GM18520 (cell line): ENCODE results near the gene SEMA5B.

Source experiments
- ATAC-seq: cut with Tn5 transposase; IDR thresholded peaks from one replicate; pipeline ENCODE4 v1.9.1; 2021; ENCODE audit not compliant: unreplicated experiment

The SEMA5B gene

DNA sequence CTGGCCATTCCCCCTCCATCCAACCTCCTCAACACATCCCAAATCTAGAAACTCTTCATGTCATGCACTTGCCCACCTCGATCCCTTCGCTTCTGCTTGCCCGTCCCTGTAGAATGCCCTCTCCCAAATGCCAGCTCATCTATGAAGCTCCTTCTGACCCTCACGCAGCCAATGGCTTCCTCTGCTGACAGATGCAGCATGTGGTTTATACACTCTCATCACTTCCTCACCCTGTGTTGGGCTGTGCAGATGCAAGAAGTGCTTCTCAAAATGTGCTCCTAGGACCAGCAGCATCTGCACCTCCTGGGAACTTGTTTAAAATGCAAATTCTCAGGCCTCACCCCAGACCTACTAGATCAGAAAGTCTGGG, 51.7 kb downstream of the SEMA5B start:
- no peak for ATAC-seq

DNA sequence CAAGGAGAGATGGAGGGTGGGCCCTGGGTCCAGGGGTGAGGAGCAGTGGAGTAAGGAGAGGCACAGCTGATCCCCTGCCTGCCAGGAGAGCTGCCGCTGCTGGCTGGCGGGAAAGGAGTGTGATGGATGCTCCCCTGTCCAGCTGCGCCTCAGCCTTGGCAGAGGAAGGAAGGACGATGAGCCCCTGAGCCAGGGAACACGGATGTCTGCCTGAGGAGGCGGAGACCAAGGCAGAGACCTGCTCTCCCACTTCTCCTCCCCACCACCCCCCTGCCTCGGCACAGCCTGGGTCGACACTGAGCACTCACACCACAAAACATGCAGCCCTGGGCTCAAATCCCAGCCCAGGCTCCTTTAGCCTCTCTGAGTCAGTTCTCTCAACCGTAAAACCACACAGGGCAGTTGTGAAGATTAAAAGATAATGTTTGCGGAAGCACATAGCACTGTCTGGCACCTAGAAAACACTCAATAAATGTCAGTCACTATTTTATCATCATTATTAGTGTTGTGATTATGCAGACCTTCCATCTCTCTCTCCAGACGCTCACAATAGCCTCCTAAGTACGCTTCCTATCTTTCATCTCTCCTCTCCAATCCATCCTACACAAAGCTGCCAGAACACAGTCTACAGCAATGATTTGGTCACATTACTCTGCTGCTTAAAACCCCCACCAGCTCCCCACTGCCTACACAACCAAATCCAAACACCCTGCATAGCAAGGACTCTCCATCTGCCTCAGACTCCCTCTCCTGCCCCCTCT, 52.2 kb downstream of the SEMA5B start:
- ATAC-seq, result peak; percentile 43

DNA sequence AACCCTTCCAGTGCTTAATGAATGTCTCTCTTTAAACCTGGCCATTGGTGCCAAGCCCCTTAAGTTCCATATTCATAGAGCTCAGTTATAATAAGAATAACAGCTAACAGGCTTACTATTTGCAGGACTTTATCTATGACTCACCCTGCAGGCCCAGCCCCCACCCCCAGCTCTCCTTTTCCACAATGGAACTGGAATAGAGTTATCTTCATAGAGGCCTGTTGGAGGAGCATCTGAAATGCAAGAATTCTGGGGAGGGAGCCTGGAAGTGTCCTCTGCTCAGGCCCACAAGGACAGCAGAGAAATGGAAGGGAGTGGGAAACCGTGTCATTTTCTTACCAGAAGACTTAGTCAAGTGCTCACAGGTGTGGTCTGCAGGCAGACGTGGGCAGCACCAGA, 52.8 kb downstream of the SEMA5B start:
- no peak for ATAC-seq

DNA sequence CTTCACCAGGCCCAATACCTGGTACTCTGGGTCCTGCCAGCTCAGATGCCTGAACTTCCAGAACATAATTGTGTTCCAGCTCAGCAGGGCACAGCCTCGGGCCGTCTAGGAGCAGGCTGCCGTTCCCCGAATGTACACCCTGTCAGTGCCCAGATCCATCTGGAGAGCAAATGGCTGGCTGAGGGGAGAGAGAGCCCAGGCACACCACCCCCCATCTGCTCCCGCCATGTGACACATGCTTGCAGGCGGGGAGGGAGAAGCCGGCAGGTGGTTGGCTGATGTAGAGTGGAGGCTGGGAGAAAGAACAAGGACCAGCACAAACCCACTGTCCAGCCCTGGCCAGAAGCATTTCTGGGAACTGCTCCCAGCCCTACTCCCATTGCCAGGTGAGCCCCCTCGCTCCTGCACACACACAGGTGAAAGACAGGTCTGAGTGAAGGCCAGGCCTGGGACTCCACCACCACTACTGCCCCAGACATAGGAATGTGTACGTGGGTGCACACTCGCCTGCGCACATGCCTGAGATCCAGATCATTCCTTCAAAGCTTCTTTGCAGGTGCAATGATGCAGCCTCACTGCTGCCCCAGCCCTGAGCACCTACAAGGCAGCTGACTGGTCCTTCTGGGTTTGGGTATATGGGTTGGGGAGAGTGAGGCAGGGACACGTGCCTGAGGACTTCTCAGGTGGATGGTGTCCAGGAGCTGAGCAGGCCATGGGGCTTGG, 53.5 kb downstream of the SEMA5B start:
- ATAC-seq, result no peak

DNA sequence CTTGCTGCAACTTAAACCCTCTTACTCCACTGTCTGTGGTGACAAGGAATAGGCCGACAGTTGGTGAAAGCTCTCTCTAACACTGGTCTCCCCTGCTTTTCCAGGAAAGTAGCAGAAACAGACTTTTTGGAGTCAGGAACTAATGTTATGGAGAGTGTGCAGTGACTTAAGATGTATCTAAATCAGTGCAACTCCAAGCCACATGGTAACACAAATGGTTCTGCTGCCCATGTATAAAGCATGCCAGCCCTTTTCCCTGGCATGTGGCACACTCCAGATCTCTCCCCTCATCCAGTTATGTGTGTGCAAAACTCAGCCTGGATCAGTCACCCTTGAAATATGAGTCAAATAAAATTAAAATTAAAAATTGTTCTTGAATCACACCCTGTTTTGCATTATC, 55.4 kb downstream of the SEMA5B start:
- ATAC-seq, result no peak

DNA sequence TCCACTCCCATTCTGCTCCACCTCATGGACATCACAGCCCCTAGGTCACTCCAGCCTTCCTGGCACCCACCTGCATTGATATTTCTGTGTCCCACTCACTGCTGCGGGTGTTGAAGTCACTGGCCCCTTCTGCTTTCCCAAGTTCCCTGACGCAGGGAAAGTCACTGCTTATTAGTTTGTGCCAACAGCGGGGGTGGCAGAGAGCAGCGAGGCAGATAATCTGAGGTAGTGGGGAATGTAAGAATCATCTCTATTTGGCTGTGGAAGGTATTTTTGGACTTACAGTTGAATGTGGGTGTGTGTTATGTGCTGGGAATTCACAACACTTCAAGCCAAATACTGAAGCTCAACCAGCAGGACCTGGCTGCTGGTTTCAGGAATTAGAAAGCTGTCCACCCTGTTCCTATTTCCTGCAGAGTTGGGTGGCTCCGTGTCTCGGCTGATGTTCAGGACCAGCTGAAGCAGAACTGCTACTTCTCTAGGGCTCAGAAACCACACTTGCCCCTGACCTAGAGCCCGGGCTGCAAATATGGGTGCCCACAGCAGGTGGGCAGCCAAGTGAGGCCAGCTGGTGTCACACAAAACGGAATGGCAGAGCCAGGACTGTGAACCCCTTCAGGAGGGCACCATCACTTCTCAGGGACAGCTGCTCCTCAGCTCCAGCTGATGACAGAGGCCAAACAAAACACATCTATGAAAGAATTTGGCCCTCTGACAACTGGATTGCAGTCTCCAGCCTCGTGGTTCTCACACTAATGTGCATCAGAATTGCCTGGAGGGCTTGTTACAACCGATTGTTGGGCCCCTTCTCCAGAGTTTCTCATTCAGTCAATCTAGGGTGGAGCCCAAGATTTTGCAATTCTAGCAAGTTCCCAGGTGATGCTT, 57.7 kb downstream of the SEMA5B start:
- no peak for ATAC-seq

DNA sequence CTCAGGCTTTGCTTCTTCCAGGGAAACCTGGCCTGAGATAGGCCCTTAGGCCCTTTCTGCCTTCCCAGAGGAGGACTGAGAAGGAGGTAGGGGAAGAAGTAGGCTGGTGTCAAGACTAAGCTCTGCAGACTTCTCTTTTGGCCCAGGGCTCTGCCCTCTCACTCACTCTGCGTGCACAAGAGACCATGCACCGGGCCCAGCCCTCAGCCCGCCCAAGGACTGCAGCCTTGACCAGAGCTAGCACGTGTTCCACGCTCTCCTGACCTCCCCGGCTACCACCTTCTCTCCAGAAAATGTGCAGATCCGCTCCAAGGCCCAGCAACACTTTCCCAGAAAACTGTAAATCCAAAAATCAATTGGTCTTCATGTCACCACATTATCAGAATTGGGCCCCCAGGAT, 59.8 kb downstream of the SEMA5B start:
- no peak for ATAC-seq

DNA sequence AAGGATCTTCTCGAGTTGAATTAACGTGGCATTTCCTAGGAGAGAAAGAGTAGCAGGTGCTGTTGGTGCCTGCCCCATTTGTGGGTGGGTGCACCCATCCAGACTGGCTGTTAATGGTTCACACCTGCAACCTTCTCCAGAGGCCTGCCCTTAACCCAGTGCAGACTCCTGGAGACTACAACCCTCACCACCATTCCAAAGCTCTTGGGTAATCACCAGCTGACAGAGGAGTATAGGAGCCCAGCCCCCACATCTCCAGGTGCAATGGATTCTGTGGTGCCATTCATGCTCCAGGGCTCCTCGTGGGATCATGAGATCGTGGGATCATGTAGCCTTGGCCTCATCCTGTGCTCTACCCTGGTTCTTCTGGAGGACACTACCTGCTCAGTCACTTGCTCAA, 60.2 kb downstream of the SEMA5B start:
- no peak for ATAC-seq

DNA sequence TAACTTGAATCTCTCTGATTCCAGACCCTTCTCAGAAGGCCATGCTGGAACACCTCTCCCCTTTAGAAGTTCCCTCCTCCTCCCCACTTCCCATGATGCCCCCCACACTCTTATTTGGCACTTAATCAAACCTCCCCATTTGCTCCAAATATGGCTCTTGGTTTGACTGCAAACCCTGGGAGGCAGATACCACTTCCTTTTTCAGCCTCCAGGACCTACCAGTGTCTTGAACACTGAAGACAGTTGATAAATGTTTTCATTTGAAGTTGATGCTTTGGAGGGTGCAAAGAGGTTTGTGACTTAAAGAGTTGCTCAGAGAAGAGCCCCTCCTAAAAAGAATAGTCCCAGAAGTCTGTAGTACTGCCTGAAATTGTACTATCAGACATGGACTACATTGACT, 61.5 kb downstream of the SEMA5B start:
- ATAC-seq, result no peak

DNA sequence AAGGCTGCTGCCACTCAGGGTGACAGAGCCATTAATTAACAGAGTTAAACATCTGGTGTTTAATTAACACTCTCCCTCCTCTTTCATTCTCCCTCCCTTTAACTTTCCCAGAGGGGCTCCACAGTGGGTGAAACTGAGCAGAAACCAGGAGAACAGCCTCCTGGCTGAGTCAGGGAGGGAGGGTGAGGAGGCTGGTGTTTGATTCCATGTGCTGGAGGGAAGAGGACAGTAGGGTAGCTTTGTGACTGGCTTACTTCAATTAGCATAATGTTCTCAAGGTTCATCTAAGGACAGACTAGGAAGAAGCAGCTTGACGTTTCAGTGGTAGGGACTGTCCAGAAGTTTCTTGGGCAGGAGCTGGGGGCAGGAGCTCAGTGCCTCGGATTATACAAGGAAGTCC, 62.8 kb downstream of the SEMA5B start:
- no peak for ATAC-seq

DNA sequence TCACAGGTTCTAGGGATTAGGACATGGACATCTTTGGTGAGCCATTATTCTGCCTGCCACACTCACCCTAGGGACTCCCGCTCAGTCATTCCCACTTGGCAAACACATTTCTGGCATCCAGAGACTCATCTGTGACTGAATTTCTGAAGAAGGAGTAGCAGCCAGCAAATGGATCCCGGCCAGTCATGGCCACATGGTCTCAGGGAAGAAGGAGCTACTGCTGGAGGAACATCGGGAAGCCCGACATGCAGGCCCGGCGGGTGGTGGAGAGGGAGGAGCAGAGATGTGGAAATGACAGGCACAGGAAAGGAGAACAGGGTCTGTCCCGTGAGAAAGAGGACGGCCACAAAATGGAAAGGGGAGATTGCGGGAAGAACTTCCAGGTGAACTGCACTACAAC, 65.4 kb downstream of the SEMA5B start:
- ATAC-seq, result no peak

DNA sequence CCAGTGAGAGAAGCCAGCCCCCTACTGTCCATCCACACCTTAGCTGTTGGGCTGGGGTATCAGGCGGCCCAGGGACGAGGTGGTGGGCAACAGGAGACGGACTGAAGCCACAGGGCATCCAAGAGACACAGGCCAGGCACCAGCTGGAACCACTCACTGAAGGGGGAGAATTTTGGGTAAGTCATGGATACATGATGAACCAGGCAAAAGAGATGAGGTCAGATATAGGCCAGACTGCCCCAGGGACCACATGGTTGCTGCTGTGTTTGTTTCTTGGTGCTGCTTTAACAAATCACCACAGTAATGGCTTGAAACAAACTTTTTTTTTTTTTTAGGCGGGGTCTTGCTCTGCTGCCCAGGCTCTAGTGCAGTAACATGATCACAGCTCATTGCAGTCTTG, 66.4 kb downstream of the SEMA5B start:
- ATAC-seq, result no peak

DNA sequence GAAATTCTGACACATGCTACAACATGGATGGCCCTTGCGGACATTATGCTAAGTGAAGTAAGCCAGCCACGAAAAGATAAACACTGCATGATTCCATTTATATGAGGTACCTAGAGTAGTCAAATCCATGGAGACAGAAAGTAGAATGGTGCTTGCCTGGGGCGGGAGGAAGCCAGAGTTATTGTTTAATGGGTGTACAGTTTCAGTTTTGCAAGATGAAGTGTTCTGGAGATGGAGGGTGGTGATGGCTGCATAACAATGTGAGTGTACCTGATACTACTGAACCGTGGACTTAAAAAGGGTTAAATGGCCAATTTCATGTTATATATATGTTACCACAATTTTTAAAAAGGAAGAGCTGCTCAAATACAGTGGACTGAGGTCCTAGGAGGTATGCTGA, 66.9 kb downstream of the SEMA5B start:
- ATAC-seq, result no peak

DNA sequence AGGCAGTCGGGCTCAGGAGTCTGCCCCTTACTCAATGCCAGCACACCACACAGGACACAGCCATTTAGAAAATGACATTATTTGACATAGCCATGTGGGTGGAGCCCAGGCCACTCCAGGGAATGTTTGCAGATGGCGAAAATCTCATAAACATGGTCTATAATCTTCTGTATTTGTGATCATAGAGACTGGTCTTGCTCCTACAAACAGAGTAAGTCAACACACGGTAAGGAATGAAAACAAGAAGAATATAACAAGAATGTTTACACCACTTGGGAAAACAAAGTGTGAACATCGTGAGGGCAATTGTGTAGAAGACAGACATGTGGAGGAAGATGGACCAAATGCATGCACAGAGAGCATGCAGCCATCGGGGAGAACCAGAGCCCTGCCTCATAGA, 68.2 kb downstream of the SEMA5B start:
- ATAC-seq, result no peak

DNA sequence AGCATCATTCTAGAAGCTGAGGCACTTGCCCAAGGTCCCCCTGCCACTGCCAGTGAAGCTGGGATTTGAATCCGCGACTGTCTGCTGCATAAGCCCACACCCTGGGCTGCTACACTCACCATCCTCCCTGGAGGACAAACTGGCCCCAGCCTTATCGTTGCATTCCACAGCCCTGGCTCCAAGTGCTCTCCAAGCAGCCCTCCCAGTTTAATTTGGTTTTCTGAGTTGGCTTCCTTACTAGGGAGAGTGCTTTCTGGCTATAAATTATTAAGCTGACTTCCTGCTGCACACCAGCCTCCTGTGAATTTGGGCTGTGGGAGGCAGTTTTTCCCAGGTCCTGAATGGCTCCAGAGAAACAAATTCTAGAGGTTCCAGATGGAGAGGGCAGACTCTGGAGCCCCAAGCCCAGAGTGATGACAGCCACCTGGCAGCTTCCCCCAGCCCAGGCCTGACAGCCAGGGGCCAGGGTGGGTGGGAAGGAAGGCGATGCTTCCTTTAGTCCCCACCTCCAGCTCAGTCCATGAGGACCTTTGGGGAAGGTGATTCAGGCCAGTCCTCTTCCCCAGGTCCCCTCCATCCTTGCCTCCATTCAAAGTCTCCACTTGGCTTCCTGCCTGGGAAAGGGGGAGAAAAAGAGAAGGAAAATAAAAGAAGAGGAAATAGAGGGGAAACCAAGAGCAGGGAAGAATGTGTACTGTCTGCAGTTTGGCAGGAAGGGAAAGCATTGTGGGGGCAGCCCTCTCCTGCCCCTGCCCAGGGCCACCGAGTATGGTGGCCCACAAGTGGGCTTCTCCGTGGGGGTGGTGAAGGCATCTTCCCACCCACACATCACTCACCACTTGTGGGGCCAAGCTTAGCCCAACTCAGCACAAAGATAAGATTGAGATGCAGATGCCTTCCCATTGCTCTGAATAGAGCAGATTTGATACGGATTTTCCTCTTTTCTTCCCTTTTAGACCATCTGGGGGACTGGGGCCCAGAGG, 69.6 kb downstream of the SEMA5B start:
- no peak for ATAC-seq

DNA sequence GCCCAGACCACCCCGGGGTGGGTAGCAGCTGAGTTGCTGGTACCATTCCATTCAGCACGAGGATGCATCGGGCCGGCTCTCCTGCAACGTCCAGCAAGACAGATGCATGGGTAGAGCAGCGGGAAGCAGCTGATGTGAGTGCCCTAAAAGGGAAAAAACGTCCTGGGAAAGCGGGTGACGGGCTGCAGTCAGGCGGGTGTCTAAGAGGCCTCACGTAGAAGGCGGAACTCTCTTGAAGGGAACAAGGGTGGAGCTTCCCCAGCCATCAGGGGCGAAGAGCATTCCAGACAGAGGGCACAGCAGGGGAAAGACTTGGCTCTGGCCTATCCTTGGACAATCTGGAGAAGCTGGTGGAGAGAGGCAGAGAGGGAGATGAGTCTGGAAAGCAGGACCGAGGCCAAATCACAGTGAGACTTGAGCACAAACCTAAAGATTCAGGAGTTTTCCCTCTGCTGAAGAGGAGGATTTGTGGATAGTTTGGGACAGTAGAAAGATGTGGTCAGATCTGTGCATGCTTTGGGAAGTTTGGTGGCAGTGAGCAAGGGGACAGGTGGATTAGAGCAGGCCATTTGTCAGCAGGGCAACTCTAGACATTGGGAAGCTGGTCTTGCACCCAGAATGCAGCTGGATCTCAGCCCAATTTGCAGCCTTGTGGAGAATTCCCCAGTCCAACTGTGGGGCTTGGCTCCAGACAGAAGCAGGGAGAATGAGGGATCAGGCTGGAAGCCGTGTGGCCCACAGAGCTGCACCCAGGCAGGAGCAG, 70.7 kb downstream of the SEMA5B start:
- ATAC-seq, result no peak

DNA sequence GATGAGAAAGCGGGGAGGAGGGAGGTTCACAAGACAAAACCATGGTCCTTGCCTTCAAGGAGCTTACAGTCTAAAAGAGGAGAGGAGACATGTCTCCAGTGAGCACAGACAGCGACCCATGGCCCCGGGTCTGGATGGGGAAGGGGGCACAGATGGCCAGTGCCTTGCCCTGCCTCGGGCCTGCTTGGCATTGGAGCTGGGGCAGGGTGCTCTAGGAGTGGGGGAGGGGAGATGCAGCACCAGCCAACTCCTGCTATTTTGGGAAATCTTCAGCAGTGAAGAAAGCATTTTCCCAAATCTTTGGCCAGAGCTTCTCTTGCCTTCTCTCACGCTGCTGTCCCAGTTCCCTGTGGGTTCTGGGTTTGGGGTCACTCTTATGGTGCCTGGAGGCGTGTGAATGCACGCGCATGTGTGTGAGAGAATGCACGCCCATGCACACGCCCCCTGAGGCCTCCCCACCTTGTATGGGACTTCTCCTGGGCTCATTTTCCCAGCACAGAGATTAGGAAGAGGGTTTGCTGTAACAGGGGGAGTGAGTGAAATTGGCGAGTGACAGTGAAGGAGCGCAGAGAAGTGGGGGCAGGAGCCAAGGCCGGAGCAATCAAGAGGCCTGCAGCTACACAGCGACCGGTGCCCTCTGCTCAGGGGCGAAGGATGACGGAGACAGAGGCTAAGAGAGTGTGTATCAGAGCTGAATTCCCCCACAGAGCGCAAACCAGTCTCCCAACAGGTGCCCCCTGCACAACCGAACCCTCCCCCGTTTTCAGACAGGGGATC, 71.5 kb downstream of the SEMA5B start:
- no peak for ATAC-seq

DNA sequence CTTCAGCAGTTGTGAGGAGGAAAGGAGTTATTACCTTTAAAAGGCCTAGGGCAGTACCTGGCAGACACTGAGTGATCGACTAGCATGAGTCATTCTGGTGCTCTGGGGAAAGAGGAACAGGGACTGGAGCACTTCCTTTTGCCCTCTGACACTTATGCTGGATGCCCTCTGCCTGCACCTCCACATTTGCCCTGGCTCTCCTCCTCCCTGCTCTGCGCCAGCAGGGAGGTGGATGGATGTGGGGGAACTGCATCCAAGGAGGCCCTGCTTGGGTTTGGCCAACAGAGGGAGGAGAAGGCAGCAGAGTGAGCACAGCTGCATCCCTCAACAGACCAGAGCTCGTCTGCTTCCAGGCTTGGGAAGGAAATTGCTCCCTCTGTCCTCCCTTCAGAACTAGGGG, 75.0 kb downstream of the SEMA5B start:
- peak; percentile 41 for ATAC-seq

DNA sequence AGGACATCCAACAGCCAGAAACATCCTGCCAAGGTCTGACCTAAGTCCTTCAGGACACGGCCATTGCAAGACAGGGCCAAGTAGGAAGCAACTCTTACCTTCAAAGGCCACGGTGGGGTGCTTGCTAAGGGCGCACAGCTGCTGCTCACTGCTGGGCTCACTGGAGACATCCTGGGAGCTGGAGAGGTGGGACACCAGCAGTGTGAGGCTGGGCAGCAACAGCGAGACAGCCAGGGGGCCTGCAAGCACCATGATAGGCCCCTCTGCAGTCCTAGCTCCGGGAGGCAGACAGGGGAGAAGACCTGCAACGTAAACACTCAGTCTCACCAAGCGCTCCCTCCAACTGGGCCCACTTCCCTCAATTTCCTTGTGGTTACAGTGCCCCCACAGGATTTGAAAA, 79.2 kb downstream of the SEMA5B start:
- ATAC-seq, result no peak
